ENCODE results near the gene SFTA2. TPM values are rescaled to one million over a fixed set of nuclear protein-coding genes. Genes with fewer than 3 reads are reported as not detected.
A peak's percentile ranks its signal among the peaks of the same experiment; 100 is the strongest.

Gene SFTA2
- total RNA-seq, 1 experiment from 2014 or later, result not detected

- Histone ChIP-seq H2BK15ac (ENCODE audit: low read depth, low read length) (no peak overlapping the region), H2BK12ac (ENCODE audit: insufficient read length, low read depth, low read length) (no peak overlapping the region), H3K79me2 (ENCODE audit: insufficient read depth, low read length) (no peaks in the 10 kb centered on the region), H3K4me1 (ENCODE audit: insufficient read depth, low read length) (no peaks in the 10 kb centered on the region), H3K23me2 (ENCODE audit: insufficient read length, low read depth, low read length, poor library complexity, severe bottlenecking) (no peaks in the 10 kb centered on the region), H3K4ac (ENCODE audit: low read depth, low read length) (no peak overlapping the region), H4K91ac (ENCODE audit: insufficient read length, low read depth, low read length) (no peak overlapping the region), H3K27ac (ENCODE audit: insufficient read length, low read depth, low read length) (no peak overlapping the region), H2BK120ac (ENCODE audit: low read depth, low read length, poor library complexity, severe bottlenecking) (no peak overlapping the region), H2BK20ac (ENCODE audit: low read depth, low read length, poor library complexity, severe bottlenecking) (no peak overlapping the region), H3K79me1 (ENCODE audit: insufficient read depth, low read depth, low read length, poor library complexity, severe bottlenecking) (no peaks in the 10 kb centered on the region), H4K5ac (ENCODE audit: insufficient read length, low read depth, low read length) (no peak overlapping the region), H3K23ac (ENCODE audit: insufficient read length, low read depth, low read length) (no peak overlapping the region), H3K9me3 (ENCODE audit: control insufficient read depth, low read depth, low read length) (no peaks in the 10 kb centered on the region), H4K8ac (replicated peaks; ENCODE audit: insufficient read length, low read depth, low read length) (no peak overlapping the region), H3K9ac (ENCODE audit: extremely low read depth, insufficient read length, low read length) (no peak overlapping the region), H2AK5ac (ENCODE audit: insufficient read length, low read length) (no peak overlapping the region), H3T11ph (ENCODE audit: low read length) (no peak overlapping the region), H3K56ac (ENCODE audit: insufficient read length, low read depth, low read length) (no peak overlapping the region), H3K18ac (ENCODE audit: insufficient read length, low read depth, low read length) (no peak overlapping the region), H3K27me3 (ENCODE audit: insufficient read depth, low read length) (no peaks in the 10 kb centered on the region), H2BK5ac (ENCODE audit: insufficient read length, low read length) (no peak overlapping the region), H3K14ac (ENCODE audit: insufficient read depth, low read length) (no peak overlapping the region), H3K4me2 (ENCODE audit: insufficient read depth, insufficient read length, low read length) (no peak overlapping the region), H4K20me1 (ENCODE audit: control insufficient read depth, insufficient read depth, insufficient read length) (no peaks in the 10 kb centered on the region), H2AFZ (ENCODE audit: low read length) (no peak overlapping the region)
- Mint-ChIP-seq H3K36me3 (ENCODE audit: insufficient read depth in 1 of 3, low read depth in 3 of 3) (peaks cover 39 to 61% (median 59%) of the 10 kb centered on the region in 3 experiments), H3K27me3 (ENCODE audit: low read depth) (no peaks in the 10 kb centered on the region; the same call in 1 of the 2 replicates), H3K4me1 (peaks cover 3 to 9% of the 10 kb centered on the region in 2 experiments), H3K9me3 (no peaks in the 10 kb centered on the region), H3K4me3 (no peak overlapping the region), H3K27ac (peak overlapping the region in 1 of 3 experiments; percentile 23; a peak in 2 of 7 replicates)
- TF ChIP-seq, protein P1, sequence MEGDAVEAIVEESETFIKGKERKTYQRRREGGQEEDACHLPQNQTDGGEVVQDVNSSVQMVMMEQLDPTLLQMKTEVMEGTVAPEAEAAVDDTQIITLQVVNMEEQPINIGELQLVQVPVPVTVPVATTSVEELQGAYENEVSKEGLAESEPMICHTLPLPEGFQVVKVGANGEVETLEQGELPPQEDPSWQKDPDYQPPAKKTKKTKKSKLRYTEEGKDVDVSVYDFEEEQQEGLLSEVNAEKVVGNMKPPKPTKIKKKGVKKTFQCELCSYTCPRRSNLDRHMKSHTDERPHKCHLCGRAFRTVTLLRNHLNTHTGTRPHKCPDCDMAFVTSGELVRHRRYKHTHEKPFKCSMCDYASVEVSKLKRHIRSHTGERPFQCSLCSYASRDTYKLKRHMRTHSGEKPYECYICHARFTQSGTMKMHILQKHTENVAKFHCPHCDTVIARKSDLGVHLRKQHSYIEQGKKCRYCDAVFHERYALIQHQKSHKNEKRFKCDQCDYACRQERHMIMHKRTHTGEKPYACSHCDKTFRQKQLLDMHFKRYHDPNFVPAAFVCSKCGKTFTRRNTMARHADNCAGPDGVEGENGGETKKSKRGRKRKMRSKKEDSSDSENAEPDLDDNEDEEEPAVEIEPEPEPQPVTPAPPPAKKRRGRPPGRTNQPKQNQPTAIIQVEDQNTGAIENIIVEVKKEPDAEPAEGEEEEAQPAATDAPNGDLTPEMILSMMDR (conservative IDR thresholded peaks at IDR 0.05), result no peak
- no CpG with 5 or more reads among the region's 23 CpGs for WGBS (ENCODE audit: extremely low coverage, insufficient read length, low lambda C conversion rate)
- no peak for DNase-seq
These were observed 33.1 kb downstream of the SFTA2 start for GRCh38 chr6:30898750-30899360.

Measured in H9 (cell line).